DND-41 (cell line): ENCODE data around the gene AIF1L.
"Not testable (repeated sequence)": the region's sequence is repeated elsewhere in the genome, so short reads cannot be mapped to it uniquely, and the experiment has no call there.

ENCODE experiments used
- ATAC-seq: fragments of 200-7000 bp; cut with Tn5 transposase; 3 replicates; pipeline ENCODE4 v1.9.1; 2021; ENCODE audit warnings: low read depth; ENCODE audit not compliant: insufficient read depth
- DNase-seq: peaks from one replicate; pipeline ENCODE4 v3.0.0-alpha.2; 2020
- H2AFZ ChIP-seq: 2 replicates; pipeline ENCODE4 v1.6.0; 2012; ENCODE audit warnings: low read depth, low read length
- H3K27ac ChIP-seq: 2 replicates; pipeline ENCODE4 v1.5.1; 2012; ENCODE audit warnings: low read length, inconsistent platforms
- H3K27me3 ChIP-seq: fragments of 200-600 bp; sonication (generic); 2 replicates; pipeline ENCODE4 v1.6.0; 2012; ENCODE audit warnings: low read length, mild to moderate bottlenecking, inconsistent platforms; ENCODE audit not compliant: insufficient read depth, poor library complexity
- H3K36me3 ChIP-seq: 2 replicates; pipeline ENCODE4 v1.5.1; 2012; ENCODE audit warnings: low read length, inconsistent platforms; ENCODE audit not compliant: insufficient read depth
- H3K4me1 ChIP-seq: 2 replicates; pipeline ENCODE4 v1.5.1; 2012; ENCODE audit warnings: mild to moderate bottlenecking, low read length; ENCODE audit not compliant: insufficient read depth
- H3K4me2 ChIP-seq: 2 replicates; pipeline ENCODE4 v1.6.0; 2012; ENCODE audit warnings: mild to moderate bottlenecking, moderate library complexity, low read length, inconsistent platforms; ENCODE audit not compliant: insufficient read depth
- H3K4me3 ChIP-seq, 2 experiments: fragments of 200-600 bp in 1 of 2; shearing (Covaris generic) in 1 of 2; 2 replicates each; pipeline ENCODE4 v1.5.1; 2012 to 2016; ENCODE audit warnings: inconsistent platforms in 2 of 2, low read length in 2 of 2, mild to moderate bottlenecking in 2 of 2, low read depth in 1 of 2, moderate library complexity in 1 of 2
- H3K79me2 ChIP-seq: 2 replicates; pipeline ENCODE4 v1.6.0; 2012; ENCODE audit warnings: low read length, inconsistent platforms; ENCODE audit not compliant: insufficient read depth
- H3K9ac ChIP-seq: 2 replicates; pipeline ENCODE4 v1.6.0; 2012; ENCODE audit warnings: low read depth, mild to moderate bottlenecking, inconsistent platforms, low read length, moderate library complexity
- H3K9me3 ChIP-seq: 2 replicates; pipeline ENCODE4 v1.5.1; 2012; ENCODE audit warnings: low read length, moderate library complexity, mild to moderate bottlenecking, inconsistent platforms; ENCODE audit not compliant: insufficient read depth, severe bottlenecking
- H4K20me1 ChIP-seq: 2 replicates; pipeline ENCODE4 v1.6.0; 2012; ENCODE audit warnings: low read length; ENCODE audit not compliant: insufficient read depth
- EZH2 ChIP-seq: IDR thresholded peaks from 3 replicates; pipeline ENCODE4 v1.6.1; 2012; ENCODE audit warnings: borderline replicate concordance, low read depth, mild to moderate bottlenecking, moderate library complexity, low read length, inconsistent platforms; ENCODE audit not compliant: severe bottlenecking
- TF ChIP-seq, protein P1 (sequence below): IDR thresholded peaks from 2 replicates; pipeline ENCODE4 v1.5.1; 2012; ENCODE audit warnings: borderline replicate concordance, low read length, moderate library complexity, mild to moderate bottlenecking; ENCODE audit not compliant: poor library complexity, severe bottlenecking; ENCODE audit errors: extremely low read depth

The AIF1L gene

DNA sequence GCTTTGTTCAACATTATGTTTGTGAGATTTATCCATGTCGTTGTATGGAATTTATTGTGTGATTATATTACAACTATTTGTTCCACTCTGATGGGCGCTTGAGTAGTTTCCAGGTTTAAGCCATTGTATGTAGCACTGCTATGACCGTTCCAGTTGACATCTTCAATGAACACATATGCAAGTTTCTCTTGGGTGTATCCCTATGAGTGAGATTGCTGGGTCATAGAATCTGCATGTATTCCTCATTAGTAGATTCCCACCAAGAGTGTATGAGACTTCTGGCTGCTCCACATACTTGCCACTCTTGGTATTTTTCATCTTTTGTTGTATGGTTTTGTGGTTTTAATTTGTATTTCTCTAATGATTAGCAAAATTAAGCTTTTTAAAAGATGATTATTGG is 51.9 kb downstream of the AIF1L start:
- DNase-seq = no peak
- no peak overlapping the region for H3K27ac ChIP-seq
- ATAC-seq = no peak
- H3K9me3 ChIP-seq = no peaks in the 10 kb centered on the region
- no peak for TF ChIP-seq EZH2
- H3K36me3 ChIP-seq = peaks cover 94% of the 10 kb centered on the region
- H3K79me2 ChIP-seq = no peaks in the 10 kb centered on the region
- H3K4me2 ChIP-seq = no peak overlapping the region
- H3K27me3 ChIP-seq = no peaks in the 10 kb centered on the region
- no peaks in the 10 kb centered on the region for H3K4me1 ChIP-seq
- no peak overlapping the region for H3K9ac ChIP-seq
- no peak overlapping the region for H2AFZ ChIP-seq
- no peak overlapping the region for H3K4me3 ChIP-seq
- no peaks in the 10 kb centered on the region for H4K20me1 ChIP-seq

DNA sequence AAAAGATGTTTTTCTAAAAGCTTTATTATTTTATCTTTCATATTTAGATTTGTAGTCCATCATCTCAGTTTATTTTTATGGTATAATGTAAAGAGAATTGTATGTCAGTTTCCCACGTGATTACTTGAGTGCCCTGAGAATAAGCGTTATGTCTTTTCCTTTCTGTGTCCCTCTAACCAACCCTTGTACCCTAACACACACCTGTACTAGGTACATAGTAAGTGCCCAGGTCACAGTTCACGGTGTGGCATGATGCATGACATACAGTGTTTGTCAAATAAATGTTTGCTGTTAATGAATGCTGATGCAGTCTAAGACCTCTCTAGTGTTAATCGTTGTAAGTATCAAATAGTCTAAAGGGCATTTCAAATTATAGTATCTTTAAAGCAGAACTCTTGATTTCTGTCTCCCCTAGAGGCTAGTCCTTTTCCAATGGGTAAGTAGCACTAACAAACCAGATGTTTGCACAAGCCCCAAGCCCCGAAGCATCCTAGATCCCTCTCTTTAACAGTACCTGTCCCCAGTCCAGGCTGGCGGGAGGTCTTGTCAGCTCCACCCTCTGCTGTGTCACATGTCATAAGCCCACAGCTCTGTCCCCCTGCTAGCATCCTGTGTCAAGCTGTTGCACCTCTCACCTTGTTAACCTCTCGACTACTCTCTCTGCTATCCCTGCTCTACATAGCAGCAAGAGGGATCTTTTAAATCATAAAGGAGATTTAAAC is 52.8 kb downstream of the AIF1L start:
- Histone ChIP-seq H3K4me1 (no peaks in the 10 kb centered on the region), H4K20me1 (no peaks in the 10 kb centered on the region), H3K27me3 (no peaks in the 10 kb centered on the region), H3K4me2 (no peak overlapping the region), H3K4me3 (no peak overlapping the region), H2AFZ (no peak overlapping the region), H3K9ac (no peak overlapping the region), H3K9me3 (no peaks in the 10 kb centered on the region), H3K36me3 (peaks cover 95% of the 10 kb centered on the region), H3K79me2 (no peaks in the 10 kb centered on the region), H3K27ac (no peak overlapping the region)
- DNase-seq (no peak), ATAC-seq (no peak)
- TF ChIP-seq, protein P1, sequence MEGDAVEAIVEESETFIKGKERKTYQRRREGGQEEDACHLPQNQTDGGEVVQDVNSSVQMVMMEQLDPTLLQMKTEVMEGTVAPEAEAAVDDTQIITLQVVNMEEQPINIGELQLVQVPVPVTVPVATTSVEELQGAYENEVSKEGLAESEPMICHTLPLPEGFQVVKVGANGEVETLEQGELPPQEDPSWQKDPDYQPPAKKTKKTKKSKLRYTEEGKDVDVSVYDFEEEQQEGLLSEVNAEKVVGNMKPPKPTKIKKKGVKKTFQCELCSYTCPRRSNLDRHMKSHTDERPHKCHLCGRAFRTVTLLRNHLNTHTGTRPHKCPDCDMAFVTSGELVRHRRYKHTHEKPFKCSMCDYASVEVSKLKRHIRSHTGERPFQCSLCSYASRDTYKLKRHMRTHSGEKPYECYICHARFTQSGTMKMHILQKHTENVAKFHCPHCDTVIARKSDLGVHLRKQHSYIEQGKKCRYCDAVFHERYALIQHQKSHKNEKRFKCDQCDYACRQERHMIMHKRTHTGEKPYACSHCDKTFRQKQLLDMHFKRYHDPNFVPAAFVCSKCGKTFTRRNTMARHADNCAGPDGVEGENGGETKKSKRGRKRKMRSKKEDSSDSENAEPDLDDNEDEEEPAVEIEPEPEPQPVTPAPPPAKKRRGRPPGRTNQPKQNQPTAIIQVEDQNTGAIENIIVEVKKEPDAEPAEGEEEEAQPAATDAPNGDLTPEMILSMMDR = no peak

DNA sequence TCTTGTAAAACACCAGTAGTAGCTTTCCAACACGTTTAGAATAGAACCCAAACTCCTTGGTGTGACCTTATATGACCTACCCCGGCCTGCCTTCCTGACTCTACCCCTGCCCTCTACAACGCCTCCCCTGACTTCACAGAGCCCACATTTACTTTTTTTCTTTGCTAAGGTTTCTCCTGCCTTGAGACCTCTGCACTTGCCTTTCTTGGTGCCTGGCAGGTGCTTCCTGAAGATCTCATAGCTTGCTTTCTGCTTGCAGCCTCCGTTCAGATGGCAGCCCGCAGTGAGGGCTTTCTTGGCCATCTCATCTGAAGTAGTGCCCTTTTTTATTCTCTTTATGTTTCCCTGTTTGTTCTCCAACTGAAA is 53.3 kb downstream of the AIF1L start:
- peaks cover 2% of the 10 kb centered on the region; the same call in 1 of the 2 replicates for H3K79me2 ChIP-seq
- H2AFZ ChIP-seq = no peak overlapping the region
- H3K4me2 ChIP-seq = no peak overlapping the region
- no peak overlapping the region for H3K4me3 ChIP-seq
- no peaks in the 10 kb centered on the region for H4K20me1 ChIP-seq
- H3K9ac ChIP-seq = no peak overlapping the region
- DNase-seq = no peak
- peaks cover 95% of the 10 kb centered on the region for H3K36me3 ChIP-seq
- H3K9me3 ChIP-seq = no peaks in the 10 kb centered on the region
- H3K4me1 ChIP-seq = no peaks in the 10 kb centered on the region
- ATAC-seq = no peak
- TF ChIP-seq, protein P1 = no peak
- no peak for TF ChIP-seq EZH2
- H3K27ac ChIP-seq = no peak overlapping the region
- H3K27me3 ChIP-seq = no peaks in the 10 kb centered on the region

DNA sequence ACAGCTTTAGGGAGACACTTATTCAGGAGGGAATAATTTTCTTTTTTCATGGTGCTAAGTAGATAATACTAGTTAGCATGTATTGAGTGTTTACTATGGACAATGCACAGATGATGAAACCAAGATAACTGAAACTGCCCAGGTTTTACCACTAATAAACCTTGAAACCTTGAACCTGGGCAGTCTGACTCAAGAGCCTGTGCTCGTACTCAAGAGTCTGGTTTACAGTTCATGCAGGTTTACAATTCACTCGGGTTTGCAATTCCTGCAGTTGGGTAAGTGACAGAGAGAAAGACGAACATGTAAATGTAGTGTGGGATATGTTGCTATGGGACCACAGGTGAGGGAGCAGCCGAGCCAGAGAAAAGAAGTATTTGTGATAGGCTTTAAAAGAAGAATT is 57.3 kb downstream of the AIF1L start:
- Histone ChIP-seq H3K4me2 (no peak overlapping the region), H4K20me1 (no peaks in the 10 kb centered on the region), H3K4me3 (no peak overlapping the region), H3K27ac (no peak overlapping the region), H3K9ac (no peak overlapping the region), H3K9me3 (no peaks in the 10 kb centered on the region), H2AFZ (no peak overlapping the region), H3K4me1 (no peaks in the 10 kb centered on the region), H3K79me2 (peaks cover 14% of the 10 kb centered on the region; the same call in 1 of the 2 replicates), H3K36me3 (peaks cover 77% of the 10 kb centered on the region), H3K27me3 (no peaks in the 10 kb centered on the region)
- DNase-seq (no peak), ATAC-seq (no peak)
- no peak for TF ChIP-seq EZH2
- TF ChIP-seq, protein P1 = no peak

DNA sequence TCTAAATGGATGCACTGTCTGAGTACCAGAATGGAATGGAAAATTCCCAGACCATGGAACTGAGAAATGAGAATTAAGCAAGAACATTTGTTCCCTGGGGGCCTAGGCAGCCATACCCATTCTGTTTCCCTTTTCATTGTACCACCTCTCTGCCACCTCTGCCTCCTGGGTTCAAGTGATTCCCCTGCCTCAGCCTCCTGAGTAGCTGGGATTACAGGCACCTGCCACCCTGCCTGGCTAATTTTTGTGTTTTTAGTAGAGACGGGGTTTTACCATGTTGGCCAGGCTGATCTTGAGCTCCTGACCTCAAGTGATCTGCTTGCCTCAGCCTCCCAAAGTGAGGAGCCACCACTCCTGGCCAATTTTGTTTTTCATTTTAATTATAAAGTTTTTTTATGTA is 62.3 kb downstream of the AIF1L start:
- not testable (repeated sequence) for H3K9me3 ChIP-seq, H3K4me3 ChIP-seq, ATAC-seq, H3K27ac ChIP-seq, DNase-seq, H3K9ac ChIP-seq, H3K4me1 ChIP-seq, H2AFZ ChIP-seq, H4K20me1 ChIP-seq, H3K4me2 ChIP-seq, H3K27me3 ChIP-seq
- Histone ChIP-seq H3K79me2 (peaks cover 14% of the 10 kb centered on the region; the same call in 1 of the 2 replicates), H3K36me3 (peaks cover 68% of the 10 kb centered on the region)
